Thymus (tissue), 11 donors: ENCODE data around the gene MYOG. TPM values are rescaled to one million over a fixed set of nuclear protein-coding genes. Genes with fewer than 3 reads are reported as not detected.

ENCODE experiments used
- DNase-seq, 9 donors: peaks; one replicate each; pipeline ENCODE4 v3.0.0-alpha.2; 2013; ENCODE audit warnings: low spot score in 9 of 9, low read depth in 6 of 9, missing footprints in 1 of 9
- H3K27ac ChIP-seq, 2 donors: one replicate each; pipeline ENCODE4 v1.5.1; 2013; ENCODE audit warnings: control low read depth in 1 of 2, low read depth in 1 of 2, low read length in 1 of 2, mild to moderate bottlenecking in 1 of 2, moderate library complexity in 1 of 2
- H3K27me3 ChIP-seq, 2 donors: one replicate each; pipeline ENCODE4 v1.5.1; 2013; ENCODE audit warnings: low read length in 1 of 2; ENCODE audit not compliant: control insufficient read depth in 2 of 2, insufficient read depth in 1 of 2
- H3K36me3 ChIP-seq, 2 donors: one replicate each; pipeline ENCODE4 v1.5.1; 2013; ENCODE audit warnings: low read length in 1 of 2, mild to moderate bottlenecking in 1 of 2, moderate library complexity in 1 of 2; ENCODE audit not compliant: control insufficient read depth in 2 of 2, insufficient read depth in 2 of 2
- H3K4me1 ChIP-seq, 2 donors: one replicate each; pipeline ENCODE4 v1.5.1; 2013; ENCODE audit warnings: low read length in 2 of 2; ENCODE audit not compliant: control insufficient read depth in 2 of 2, insufficient read depth in 2 of 2
- H3K4me3 ChIP-seq, 2 donors: one replicate each; pipeline ENCODE4 v1.5.1; 2013; ENCODE audit warnings: low read length in 2 of 2, control low read depth in 1 of 2, mild to moderate bottlenecking in 1 of 2
- H3K9me3 ChIP-seq, 2 donors: one replicate each; pipeline ENCODE4 v1.5.1; 2013; ENCODE audit warnings: low read length in 1 of 2, mild to moderate bottlenecking in 1 of 2; ENCODE audit not compliant: control insufficient read depth in 2 of 2, insufficient read depth in 1 of 2
- WGBS: extraction: QIAGEN DNeasy Blood & Tissue Kit; methylation state at CpG from one replicate; pipeline ENCODE4 v1.1.7; 2013; 5-methylcytosine and 5-hydroxymethylcytosine counted together
- polyA plus RNA-seq: library from polyadenylated mRNA; stranded (reverse); fragments of 200-250 nt; gene quantifications from one replicate; pipeline ENCODE4 v1.2.3, GENCODE V29; 2013
- total RNA-seq: library from RNA; stranded (reverse); fragments of 120-200 nt; gene quantifications from one replicate; pipeline ENCODE4 v1.2.4, GENCODE V29; 2013
- donor health status: healthy.

The MYOG gene
- total and polyA plus RNA-seq, 2 donors, result 4.7 to 7.8 TPM

- Histone ChIP-seq H3K27ac (no peak overlapping the region), H3K4me1 (peaks cover 0 to 4% of the 10 kb centered on the region in 2 donors), H3K27me3 (peaks cover 0 to 14% of the 10 kb centered on the region in 2 donors), H3K36me3 (no peaks in the 10 kb centered on the region), H3K9me3 (no peaks in the 10 kb centered on the region), H3K4me3 (no peak overlapping the region)
- DNase-seq, result no peak
- WGBS, result 89% methylated on average over 15 of the region's 15 CpGs
These were observed 50.5 kb downstream of the MYOG start for GRCh38 chr1:203035111-203036000.

- H3K4me1 ChIP-seq, result peaks cover 0 to under 1% of the 10 kb centered on the region in 2 donors
- WGBS, result 93% methylated on average over 10 of the region's 10 CpGs
- no peak overlapping the region for H3K27ac ChIP-seq
- H3K4me3 ChIP-seq, result no peak overlapping the region
- no peak for DNase-seq
- peaks cover 0 to 17% of the 10 kb centered on the region in 2 donors for H3K27me3 ChIP-seq
- no peaks in the 10 kb centered on the region for H3K9me3 ChIP-seq
- H3K36me3 ChIP-seq, result no peaks in the 10 kb centered on the region
These were observed 51.2 kb downstream of the MYOG start for GRCh38 chr1:203034422-203035110.

- no peak overlapping the region for H3K27ac ChIP-seq
- H3K4me3 ChIP-seq, result no peak overlapping the region
- no peaks in the 10 kb centered on the region for H3K9me3 ChIP-seq
- H3K4me1 ChIP-seq, result no peaks in the 10 kb centered on the region
- peaks cover 0 to 23% of the 10 kb centered on the region in 2 donors for H3K27me3 ChIP-seq
- WGBS, result 95% methylated on average over 2 of the region's 2 CpGs
- no peaks in the 10 kb centered on the region for H3K36me3 ChIP-seq
- no peak for DNase-seq
These were observed 51.9 kb downstream of the MYOG start for GRCh38 chr1:203033917-203034316.

- H3K27me3 ChIP-seq, result peaks cover 0 to 29% of the 10 kb centered on the region in 2 donors
- H3K4me3 ChIP-seq, result no peak overlapping the region
- DNase-seq, result no peak
- 96% methylated on average over 2 of the region's 2 CpGs for WGBS
- H3K9me3 ChIP-seq, result no peaks in the 10 kb centered on the region
- H3K36me3 ChIP-seq, result no peaks in the 10 kb centered on the region
- H3K4me1 ChIP-seq, result no peaks in the 10 kb centered on the region
- H3K27ac ChIP-seq, result no peak overlapping the region
These were observed 52.5 kb downstream of the MYOG start for GRCh38 chr1:203033287-203033686.

Other genes starting within 250 kb of the MYOG start
- gene RABIF, start 196.9 kb downstream of the MYOG start, total RNA-seq, result 7.7 TPM
- gene RABIF, start 196.9 kb downstream of the MYOG start, polyA plus RNA-seq, result 9.4 TPM
- gene KLHL12, start 158.8 kb downstream of the MYOG start, total RNA-seq, result 25.2 TPM
- gene KLHL12, start 158.8 kb downstream of the MYOG start, polyA plus RNA-seq, result 20.6 TPM
- gene ADIPOR1, start 127.7 kb downstream of the MYOG start, total RNA-seq, result 53.0 TPM
- 58.1 TPM for gene ADIPOR1, start 127.7 kb downstream of the MYOG start, polyA plus RNA-seq
- 44.3 TPM for gene CYB5R1, start 118.8 kb downstream of the MYOG start, total RNA-seq
- 45.8 TPM for gene CYB5R1, start 118.8 kb downstream of the MYOG start, polyA plus RNA-seq
- 75.3 TPM for gene TMEM183A, start 78.6 kb downstream of the MYOG start, total RNA-seq
- gene TMEM183A, start 78.6 kb downstream of the MYOG start, polyA plus RNA-seq, result 50.6 TPM
- 2.1 TPM for gene PPFIA4, start 59.5 kb downstream of the MYOG start, total RNA-seq
- 0.82 TPM for gene PPFIA4, start 59.5 kb downstream of the MYOG start, polyA plus RNA-seq
- 0.28 TPM for gene ADORA1, start 41.7 kb upstream of the MYOG start, total RNA-seq
- gene ADORA1, start 41.7 kb upstream of the MYOG start, polyA plus RNA-seq, result 0.64 TPM
- 0.99 TPM for gene MYBPH, start 89.8 kb upstream of the MYOG start, total RNA-seq
- gene MYBPH, start 89.8 kb upstream of the MYOG start, polyA plus RNA-seq, result 1.7 TPM
- 7.4 TPM for gene CHI3L1, start 100.7 kb upstream of the MYOG start, total RNA-seq
- 26.8 TPM for gene CHI3L1, start 100.7 kb upstream of the MYOG start, polyA plus RNA-seq
- 6.2 TPM for gene CHIT1, start 143.7 kb upstream of the MYOG start, total RNA-seq
- 36.0 TPM for gene CHIT1, start 143.7 kb upstream of the MYOG start, polyA plus RNA-seq
- gene BTG2, start 219.5 kb upstream of the MYOG start, total RNA-seq, result 174 TPM
- gene BTG2, start 219.5 kb upstream of the MYOG start, polyA plus RNA-seq, result 171 TPM